ENCODE data around the gene DDX3X. TPM values are rescaled to one million over a fixed set of nuclear protein-coding genes. Genes with fewer than 3 reads are reported as not detected.
"Not testable (repeated sequence)": the region's sequence is repeated elsewhere in the genome, so short reads cannot be mapped to it uniquely, and the experiment has no call there.

DDX3X gene
- 255 and 341 TPM in 2 replicates for total RNA-seq

DNA sequence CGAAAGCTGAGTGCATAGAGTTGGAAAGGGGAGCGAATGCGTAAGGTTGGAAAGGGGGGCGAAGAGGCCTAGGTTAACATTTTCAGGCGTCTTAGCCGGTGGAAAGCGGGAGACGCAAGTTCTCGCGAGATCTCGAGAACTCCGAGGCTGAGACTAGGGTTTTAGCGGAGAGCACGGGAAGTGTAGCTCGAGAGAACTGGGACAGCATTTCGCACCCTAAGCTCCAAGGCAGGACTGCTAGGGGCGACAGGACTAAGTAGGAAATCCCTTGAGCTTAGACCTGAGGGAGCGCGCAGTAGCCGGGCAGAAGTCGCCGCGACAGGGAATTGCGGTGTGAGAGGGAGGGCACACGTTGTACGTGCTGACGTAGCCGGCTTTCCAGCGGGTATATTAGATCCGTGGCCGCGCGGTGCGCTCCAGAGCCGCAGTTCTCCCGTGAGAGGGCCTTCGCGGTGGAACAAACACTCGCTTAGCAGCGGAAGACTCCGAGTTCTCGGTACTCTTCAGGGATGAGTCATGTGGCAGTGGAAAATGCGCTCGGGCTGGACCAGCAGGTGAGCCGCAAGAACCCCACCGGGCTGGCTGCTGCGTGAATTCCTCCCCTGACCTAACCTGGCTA is at the start of gene DDX3X:
TSS of gene DDX3X (plus strand) at position 419 of the 619 bp plus-strand sequence. CDS start at position 510, 91 bp downstream.
- DNase-seq (ENCODE audit: low read depth in 2 of 2) = peak; percentile 82 to 86

DNA sequence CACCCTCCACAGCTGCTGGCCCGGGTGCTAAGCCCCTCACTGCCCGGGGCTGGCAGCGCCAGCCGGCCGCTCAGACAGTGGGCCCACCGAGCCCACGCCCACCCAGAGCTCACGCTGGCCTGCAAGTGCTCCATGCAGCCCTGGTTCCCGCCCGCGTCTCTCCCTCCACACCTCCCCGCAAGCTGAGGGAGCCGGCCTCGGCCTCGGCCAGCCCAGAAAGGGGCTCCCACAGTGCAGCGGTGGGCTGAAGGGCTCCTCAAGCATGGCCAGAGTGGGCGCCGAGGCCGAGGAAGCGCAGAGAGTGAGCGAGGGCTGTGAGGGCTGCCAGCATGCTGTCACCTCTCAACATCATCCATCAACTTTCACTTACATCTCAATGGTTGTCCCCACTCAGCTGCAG is 48.0 kb upstream of the DDX3X start:
- not testable (repeated sequence) for DNase-seq (ENCODE audit: low read depth in 2 of 2)

DNA sequence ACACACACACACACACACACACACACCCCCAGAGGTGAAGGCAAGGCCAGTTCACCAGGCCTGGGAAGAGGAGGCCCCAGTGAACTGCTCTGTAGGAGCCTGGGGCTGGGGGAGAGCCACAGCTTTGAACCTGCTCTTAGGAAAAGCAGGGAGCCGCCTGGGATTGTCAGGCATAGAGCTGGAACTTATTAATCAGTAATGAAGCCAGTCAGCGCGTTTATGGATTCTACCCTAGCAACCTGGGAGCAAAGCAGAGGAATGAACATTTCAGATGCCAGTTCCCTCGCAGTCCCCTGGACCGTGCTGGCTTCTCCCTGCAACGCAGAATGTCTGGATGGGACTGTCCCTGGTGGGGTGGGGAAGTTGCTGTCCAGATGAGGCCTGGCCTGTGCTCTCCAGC is 45.3 kb upstream of the DDX3X start:
- DNase-seq (ENCODE audit: low read depth in 2 of 2) = no peak

DNA sequence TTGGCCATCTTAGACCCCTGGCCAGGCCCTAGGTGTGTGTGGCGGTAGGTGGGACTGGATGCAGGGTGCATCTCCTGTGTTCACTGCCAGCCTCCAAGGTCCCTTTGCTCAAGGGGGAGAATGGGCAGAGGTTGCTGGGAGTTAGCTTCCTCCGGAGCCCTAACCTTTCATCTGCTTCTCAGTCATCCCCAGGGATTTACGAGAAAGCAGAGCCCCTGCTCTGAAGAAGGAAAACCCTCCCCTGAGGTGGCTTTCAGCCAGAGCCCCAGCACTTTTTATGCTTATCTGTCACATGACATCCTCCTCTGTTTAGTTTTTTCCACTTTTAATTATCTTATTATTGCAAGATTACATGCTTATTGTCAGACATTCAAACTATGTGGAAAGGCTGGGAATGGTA is 44.9 kb upstream of the DDX3X start:
- no peak for DNase-seq (ENCODE audit: low read depth in 2 of 2)

- DNase-seq (ENCODE audit: low read depth in 2 of 2) = no peak
Observed at GRCh38 chrX:41291309-41291708, 42.7 kb upstream of the DDX3X start.

- DNase-seq (ENCODE audit: low read depth in 2 of 2) = no peak
Observed at GRCh38 chrX:41293269-41293668, 40.7 kb upstream of the DDX3X start.

- DNase-seq (ENCODE audit: low read depth in 2 of 2) = peak in 1 of 2 donors; percentile 7
Observed at GRCh38 chrX:41300758-41301437, 33.1 kb upstream of the DDX3X start.

DNA sequence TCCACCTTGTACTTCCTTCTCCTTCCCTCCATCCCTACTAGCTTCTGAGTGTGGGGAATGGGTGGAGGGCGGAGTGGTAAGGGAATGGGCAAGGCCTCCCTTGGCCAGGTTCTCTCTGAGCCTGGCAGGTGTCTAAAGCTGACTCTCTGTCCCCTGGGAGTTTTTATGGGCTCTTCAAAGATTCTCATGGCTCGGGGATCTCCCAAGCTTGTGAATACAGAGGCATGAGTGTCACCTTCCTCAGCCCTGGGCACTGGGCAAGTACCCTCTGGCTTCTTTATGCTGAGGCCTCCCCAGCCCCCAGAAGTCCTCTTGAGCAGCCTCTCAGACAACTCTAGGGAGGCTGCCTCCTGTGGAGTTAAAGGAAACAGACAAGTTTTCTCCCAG is 32.5 kb upstream of the DDX3X start:
- peak in 1 of 2 donors; percentile 1 for DNase-seq (ENCODE audit: low read depth in 2 of 2)

GRCh38 chrX:41302370-41302769 is 31.6 kb upstream of the DDX3X start:
- no peak for DNase-seq (ENCODE audit: low read depth in 2 of 2)

DNA sequence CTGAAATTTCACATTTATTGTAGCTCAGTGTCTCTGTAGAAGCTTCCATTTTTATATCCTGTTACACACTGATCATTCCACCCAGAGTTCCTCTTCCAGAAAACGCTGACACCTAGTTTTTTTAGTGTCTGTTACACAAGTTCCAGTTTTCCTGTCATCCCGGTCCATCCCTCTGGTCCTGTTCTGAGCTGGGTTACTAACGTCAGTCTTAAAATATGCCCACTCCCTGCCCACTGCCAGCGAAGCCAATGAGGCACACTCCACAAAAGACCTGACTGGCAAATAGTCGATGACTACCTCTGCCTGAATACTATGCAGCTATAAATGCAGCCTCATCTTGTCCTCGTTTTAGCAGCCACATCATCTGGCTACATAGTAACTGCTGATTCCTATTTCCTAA is 30.9 kb upstream of the DDX3X start:
- peak in 1 of 2 donors; percentile 15 for DNase-seq (ENCODE audit: low read depth in 2 of 2)

DNA sequence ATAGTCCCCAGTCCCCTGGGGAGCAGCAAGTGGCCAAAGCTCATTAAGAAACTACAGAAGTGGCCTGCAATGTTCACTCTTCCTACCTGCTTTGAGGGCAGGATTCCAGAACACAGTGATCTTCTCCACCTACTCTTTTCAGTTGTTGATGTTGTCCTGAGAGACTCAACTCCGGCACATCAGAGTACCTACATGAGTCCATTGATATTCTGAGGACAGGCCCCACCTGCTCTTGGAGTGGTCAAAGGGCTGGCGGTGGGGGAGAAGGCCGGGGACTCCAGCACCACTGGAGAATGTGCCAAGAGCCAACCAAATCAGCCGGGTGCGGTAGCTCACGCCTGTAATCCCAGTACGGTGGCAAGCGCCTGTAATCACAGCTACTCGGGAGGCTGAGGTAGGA is 29.8 kb upstream of the DDX3X start:
- DNase-seq (ENCODE audit: low read depth in 2 of 2) = no peak

GRCh38 chrX:41308884-41309647 is 24.9 kb upstream of the DDX3X start:
- no peak for DNase-seq (ENCODE audit: low read depth in 2 of 2)

DNA sequence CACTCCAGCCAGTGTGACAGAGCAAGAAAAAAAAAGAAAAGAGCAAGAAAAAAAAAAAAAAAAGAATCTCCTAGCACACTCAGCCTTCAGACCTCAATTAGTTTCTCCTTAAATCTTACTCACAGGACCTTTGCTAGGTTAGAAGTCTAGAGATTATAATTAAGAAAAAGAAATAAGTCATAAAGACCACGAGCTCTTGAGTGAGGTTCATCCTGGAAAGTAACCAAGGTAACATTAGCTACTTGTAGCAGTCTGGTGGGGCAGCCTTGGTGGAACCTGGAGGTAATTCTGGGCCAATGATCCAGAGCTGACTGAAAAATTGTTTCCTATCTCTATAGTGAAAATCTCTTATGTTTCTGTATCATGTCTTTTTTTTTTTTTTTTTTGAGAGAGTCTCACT is 21.2 kb upstream of the DDX3X start:
- DNase-seq (ENCODE audit: low read depth in 2 of 2) = no peak

- DNase-seq (ENCODE audit: low read depth in 2 of 2) = no peak
Observed at GRCh38 chrX:41313419-41313818, 20.5 kb upstream of the DDX3X start.

GRCh38 chrX:41314204-41314603 is 19.8 kb upstream of the DDX3X start:
- DNase-seq (ENCODE audit: low read depth in 2 of 2) = no peak

- DNase-seq (ENCODE audit: low read depth in 2 of 2) = no peak
Observed at GRCh38 chrX:41314881-41315280, 19.1 kb upstream of the DDX3X start.

DNA sequence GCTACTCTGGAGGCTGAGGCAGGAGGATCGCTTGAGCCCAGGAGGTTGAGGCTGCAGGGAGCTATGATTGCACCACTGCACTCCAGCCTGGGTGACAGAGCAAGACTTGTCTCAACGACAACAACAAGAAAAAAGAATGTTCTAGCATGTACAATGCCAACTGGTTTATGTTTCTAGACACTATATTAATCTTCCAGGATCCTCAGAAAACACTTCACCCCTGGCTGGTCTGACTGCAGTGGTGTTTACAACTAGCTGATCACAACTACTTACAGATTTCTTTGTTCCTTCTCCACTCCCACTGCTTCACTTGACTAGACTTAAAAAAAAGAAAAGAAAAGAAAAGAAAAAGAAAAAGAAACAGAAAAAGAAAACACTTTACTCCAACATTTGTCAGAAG is 17.7 kb upstream of the DDX3X start:
- not testable (repeated sequence) for DNase-seq (ENCODE audit: low read depth in 2 of 2)

GRCh38 chrX:41317477-41318208 is 16.3 kb upstream of the DDX3X start:
- peak in 1 of 2 donors; percentile 25 for DNase-seq (ENCODE audit: low read depth in 2 of 2)

DNA sequence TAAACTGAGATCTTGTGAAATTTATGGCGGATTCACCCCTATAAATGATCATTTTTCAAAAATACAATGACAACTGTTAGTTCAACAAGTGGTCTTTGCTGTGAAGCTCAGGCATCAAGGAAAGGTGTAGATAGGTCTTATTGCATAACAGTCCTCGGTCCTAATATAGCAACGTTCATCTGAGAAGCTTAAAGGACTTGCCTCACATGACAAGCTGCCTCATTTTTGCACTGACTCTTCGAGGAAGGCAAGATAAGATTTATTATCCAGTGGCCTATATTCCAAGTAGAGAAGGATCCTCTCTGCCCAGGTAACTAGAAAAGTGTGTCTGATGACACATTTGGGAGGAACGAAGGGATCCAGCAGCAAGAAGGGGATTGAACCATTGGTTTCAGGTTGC is 13.6 kb upstream of the DDX3X start:
- DNase-seq (ENCODE audit: low read depth in 2 of 2) = no peak

- no peak for DNase-seq (ENCODE audit: low read depth in 2 of 2)
Observed at GRCh38 chrX:41322821-41323603, 10.9 kb upstream of the DDX3X start.

DNA sequence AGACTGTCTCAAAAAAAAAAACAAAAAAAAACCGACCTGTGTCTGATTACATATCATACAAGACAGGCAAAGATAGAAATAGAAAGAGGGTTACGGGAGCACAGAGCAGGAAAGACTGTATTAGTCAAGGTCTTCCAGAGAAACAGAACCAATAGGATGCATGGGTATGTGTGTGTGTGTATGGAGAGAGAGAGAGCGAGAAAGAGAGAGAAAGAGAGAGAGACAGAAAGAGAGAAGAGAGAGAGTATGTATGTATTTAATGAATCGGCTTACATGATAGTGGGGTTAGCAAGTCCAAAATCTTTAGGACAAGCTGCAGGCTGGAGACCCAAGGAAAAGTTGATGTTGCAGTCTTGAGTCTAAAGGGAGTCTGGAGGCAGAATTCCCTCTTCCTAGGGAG is 7.5 kb upstream of the DDX3X start:
- no peak for DNase-seq (ENCODE audit: low read depth in 2 of 2)
